Ishikawa (cell line): ENCODE data around the gene MYRIP.

ENCODE experiments used
- CEBPB ChIP-seq: IDR thresholded peaks from 2 replicates; pipeline ENCODE4 v1.6.1; 2012
- EP300 ChIP-seq: IDR thresholded peaks from 2 replicates; pipeline ENCODE4 v1.6.1; 2012; ENCODE audit warnings: borderline replicate concordance
- NFIC ChIP-seq: IDR thresholded peaks from 2 replicates; pipeline ENCODE4 v1.6.1; 2012
- TAF1 ChIP-seq: IDR thresholded peaks from 2 replicates; pipeline ENCODE4 v1.6.1; 2012; ENCODE audit warnings: low read depth, mild to moderate bottlenecking
- TCF12 ChIP-seq: IDR thresholded peaks from 2 replicates; pipeline ENCODE4 v1.6.1; 2012; ENCODE audit warnings: low read depth
- TEAD4 ChIP-seq: IDR thresholded peaks from 2 replicates; pipeline ENCODE4 v1.6.1; 2012
- YY1 ChIP-seq: IDR thresholded peaks from 2 replicates; pipeline ENCODE4 v1.6.1; 2012; ENCODE audit warnings: low read depth
- TF ChIP-seq, protein P1 (sequence below): IDR thresholded peaks from 2 replicates; pipeline ENCODE4 v1.6.1; 2012
- TF ChIP-seq, protein P2 (sequence below): IDR thresholded peaks from 2 replicates; pipeline ENCODE4 v1.6.1; 2012; ENCODE audit warnings: low read depth, mild to moderate bottlenecking
- TF ChIP-seq, protein P3 (sequence below): IDR thresholded peaks from 2 replicates; pipeline ENCODE4 v1.6.1; 2012

DNA sequence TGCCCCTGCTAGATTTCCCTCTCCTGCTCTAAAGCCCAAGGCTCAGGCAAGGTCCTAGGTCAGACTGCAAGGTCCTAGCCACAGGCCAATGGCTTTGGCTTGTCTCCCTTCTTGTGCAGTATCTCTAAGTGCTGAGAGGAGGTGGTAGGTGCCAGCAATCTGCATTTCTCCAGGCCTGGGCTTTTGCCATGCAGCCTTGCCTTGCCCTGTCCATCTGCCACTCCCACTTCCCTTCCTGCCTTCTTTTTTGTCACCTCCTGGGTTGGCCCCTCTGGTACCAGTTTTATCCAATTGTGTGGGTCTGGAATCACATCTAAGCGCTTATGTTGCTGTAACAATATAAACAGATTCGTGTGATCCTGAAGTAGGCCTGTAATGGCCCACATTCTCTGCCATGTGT is 109.9 kb downstream of the MYRIP start:
- TF ChIP-seq, protein P1, sequence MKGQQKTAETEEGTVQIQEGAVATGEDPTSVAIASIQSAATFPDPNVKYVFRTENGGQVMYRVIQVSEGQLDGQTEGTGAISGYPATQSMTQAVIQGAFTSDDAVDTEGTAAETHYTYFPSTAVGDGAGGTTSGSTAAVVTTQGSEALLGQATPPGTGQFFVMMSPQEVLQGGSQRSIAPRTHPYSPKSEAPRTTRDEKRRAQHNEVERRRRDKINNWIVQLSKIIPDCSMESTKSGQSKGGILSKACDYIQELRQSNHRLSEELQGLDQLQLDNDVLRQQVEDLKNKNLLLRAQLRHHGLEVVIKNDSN: no peak
- TF ChIP-seq, protein P2, sequence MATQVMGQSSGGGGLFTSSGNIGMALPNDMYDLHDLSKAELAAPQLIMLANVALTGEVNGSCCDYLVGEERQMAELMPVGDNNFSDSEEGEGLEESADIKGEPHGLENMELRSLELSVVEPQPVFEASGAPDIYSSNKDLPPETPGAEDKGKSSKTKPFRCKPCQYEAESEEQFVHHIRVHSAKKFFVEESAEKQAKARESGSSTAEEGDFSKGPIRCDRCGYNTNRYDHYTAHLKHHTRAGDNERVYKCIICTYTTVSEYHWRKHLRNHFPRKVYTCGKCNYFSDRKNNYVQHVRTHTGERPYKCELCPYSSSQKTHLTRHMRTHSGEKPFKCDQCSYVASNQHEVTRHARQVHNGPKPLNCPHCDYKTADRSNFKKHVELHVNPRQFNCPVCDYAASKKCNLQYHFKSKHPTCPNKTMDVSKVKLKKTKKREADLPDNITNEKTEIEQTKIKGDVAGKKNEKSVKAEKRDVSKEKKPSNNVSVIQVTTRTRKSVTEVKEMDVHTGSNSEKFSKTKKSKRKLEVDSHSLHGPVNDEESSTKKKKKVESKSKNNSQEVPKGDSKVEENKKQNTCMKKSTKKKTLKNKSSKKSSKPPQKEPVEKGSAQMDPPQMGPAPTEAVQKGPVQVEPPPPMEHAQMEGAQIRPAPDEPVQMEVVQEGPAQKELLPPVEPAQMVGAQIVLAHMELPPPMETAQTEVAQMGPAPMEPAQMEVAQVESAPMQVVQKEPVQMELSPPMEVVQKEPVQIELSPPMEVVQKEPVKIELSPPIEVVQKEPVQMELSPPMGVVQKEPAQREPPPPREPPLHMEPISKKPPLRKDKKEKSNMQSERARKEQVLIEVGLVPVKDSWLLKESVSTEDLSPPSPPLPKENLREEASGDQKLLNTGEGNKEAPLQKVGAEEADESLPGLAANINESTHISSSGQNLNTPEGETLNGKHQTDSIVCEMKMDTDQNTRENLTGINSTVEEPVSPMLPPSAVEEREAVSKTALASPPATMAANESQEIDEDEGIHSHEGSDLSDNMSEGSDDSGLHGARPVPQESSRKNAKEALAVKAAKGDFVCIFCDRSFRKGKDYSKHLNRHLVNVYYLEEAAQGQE: no peak
- TF ChIP-seq TCF12 (no peak), TEAD4 (no peak), YY1 (no peak), TAF1 (no peak), NFIC (no peak), EP300 (no peak), CEBPB (no peak)
- TF ChIP-seq, protein P3, sequence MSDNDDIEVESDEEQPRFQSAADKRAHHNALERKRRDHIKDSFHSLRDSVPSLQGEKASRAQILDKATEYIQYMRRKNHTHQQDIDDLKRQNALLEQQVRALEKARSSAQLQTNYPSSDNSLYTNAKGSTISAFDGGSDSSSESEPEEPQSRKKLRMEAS: no peak
